Mesothelial cell of epicardium (in vitro differentiated cells): Measurements from ENCODE around the gene HDAC10. TPM values are rescaled to one million over a fixed set of nuclear protein-coding genes. Genes with fewer than 3 reads are reported as not detected.

ENCODE experiments used
- DNase-seq, 2 experiments: peaks; one replicate each; pipeline ENCODE4 v3.0.0; 2021; ENCODE audit warnings: low spot score in 2 of 2; ENCODE audit not compliant: unreplicated experiment in 2 of 2
- H3K27ac Mint-ChIP-seq: 2 replicates; pipeline ENCODE4 v1.8.0; 2021; ENCODE audit warnings: mixed read lengths
- H3K27me3 Mint-ChIP-seq: 2 replicates; pipeline ENCODE4 v1.8.0; 2021; ENCODE audit warnings: low read depth, mixed read lengths
- H3K36me3 Mint-ChIP-seq: 2 replicates; pipeline ENCODE4 v1.8.0; 2021; ENCODE audit warnings: mixed read lengths
- H3K4me1 Mint-ChIP-seq: 2 replicates; pipeline ENCODE4 v1.8.0; 2021; ENCODE audit warnings: mixed read lengths
- H3K4me3 Mint-ChIP-seq: 2 replicates; pipeline ENCODE4 v1.8.0; 2021; ENCODE audit warnings: mild to moderate bottlenecking, moderate library complexity, mixed read lengths
- H3K9me3 Mint-ChIP-seq: 2 replicates; pipeline ENCODE4 v1.8.0; 2021; ENCODE audit warnings: mixed read lengths
- total RNA-seq: library from RNA; stranded (reverse); gene quantifications from 3 replicates; pipeline ENCODE4 v1.2.1, GENCODE V29; 2021
- TF ChIP-seq, protein P1 (sequence below): fragments of 200-600 bp; sonication (generic); IDR thresholded peaks from one replicate; pipeline ENCODE4 v1.5.0; 2021; ENCODE audit warnings: antibody characterized with exemption; ENCODE audit not compliant: unreplicated experiment

The HDAC10 gene
- total RNA-seq, 1 donor from 2014 or later: 79.5 TPM

- H3K4me3 Mint-ChIP-seq: no peak overlapping the region
These were observed 17.8 kb downstream of the HDAC10 start for GRCh38 chr22:50233223-50233622.

DNA sequence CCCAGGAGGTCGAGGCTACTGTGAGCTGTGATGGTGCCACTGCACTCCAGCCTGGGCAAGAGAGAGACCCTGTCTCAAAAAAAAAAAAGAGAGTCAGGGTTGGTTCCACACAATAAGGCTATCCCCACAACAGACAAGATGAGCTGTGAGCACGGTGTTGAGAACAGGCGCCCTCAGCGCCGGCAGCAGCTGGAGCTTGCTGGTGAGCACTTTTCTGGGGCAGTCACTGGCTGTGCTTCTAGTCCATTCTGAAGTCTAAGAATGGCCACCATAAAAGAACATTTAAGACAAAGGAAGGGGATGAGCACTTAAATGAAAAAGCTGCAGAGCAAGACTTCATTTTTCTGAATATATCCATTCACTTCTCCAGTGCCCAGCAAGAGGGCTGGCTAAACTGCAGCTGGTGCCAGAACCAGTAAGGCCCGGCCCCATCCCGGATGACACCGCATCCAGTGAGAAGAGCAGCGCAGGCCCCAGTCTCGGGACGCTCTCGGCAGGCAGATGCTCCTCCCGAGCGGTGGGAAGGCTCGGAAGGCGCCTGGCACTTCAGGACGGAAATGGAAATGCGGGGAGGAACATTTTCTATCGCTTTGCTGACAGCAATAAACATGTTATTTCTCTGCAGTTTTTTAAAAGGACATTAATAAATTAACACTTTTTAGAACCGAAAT, 18.4 kb downstream of the HDAC10 start:
- H3K27me3 Mint-ChIP-seq: no peaks in the 10 kb centered on the region
- no peak overlapping the region for H3K27ac Mint-ChIP-seq
- TF ChIP-seq, protein P1, sequence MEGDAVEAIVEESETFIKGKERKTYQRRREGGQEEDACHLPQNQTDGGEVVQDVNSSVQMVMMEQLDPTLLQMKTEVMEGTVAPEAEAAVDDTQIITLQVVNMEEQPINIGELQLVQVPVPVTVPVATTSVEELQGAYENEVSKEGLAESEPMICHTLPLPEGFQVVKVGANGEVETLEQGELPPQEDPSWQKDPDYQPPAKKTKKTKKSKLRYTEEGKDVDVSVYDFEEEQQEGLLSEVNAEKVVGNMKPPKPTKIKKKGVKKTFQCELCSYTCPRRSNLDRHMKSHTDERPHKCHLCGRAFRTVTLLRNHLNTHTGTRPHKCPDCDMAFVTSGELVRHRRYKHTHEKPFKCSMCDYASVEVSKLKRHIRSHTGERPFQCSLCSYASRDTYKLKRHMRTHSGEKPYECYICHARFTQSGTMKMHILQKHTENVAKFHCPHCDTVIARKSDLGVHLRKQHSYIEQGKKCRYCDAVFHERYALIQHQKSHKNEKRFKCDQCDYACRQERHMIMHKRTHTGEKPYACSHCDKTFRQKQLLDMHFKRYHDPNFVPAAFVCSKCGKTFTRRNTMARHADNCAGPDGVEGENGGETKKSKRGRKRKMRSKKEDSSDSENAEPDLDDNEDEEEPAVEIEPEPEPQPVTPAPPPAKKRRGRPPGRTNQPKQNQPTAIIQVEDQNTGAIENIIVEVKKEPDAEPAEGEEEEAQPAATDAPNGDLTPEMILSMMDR: no peak

More at GRCh38 chr22:50233223-50233622, 17.8 kb downstream of the HDAC10 start:
- Mint-ChIP-seq H3K27ac (no peak overlapping the region), H3K36me3 (peaks cover 17% of the 10 kb centered on the region), H3K9me3 (no peaks in the 10 kb centered on the region), H3K4me1 (no peaks in the 10 kb centered on the region), H3K27me3 (no peaks in the 10 kb centered on the region)
- TF ChIP-seq, protein P1: no peak
- DNase-seq: no peak

GRCh38 chr22:50229370-50229769, 21.7 kb downstream of the HDAC10 start:
- TF ChIP-seq, protein P1: no peak
- Mint-ChIP-seq H3K36me3 (peaks cover 12% of the 10 kb centered on the region), H3K27me3 (no peaks in the 10 kb centered on the region), H3K4me1 (no peaks in the 10 kb centered on the region), H3K4me3 (no peak overlapping the region), H3K27ac (no peak overlapping the region), H3K9me3 (no peaks in the 10 kb centered on the region)
- no peak for DNase-seq

More for the DNA sequence above, 18.4 kb downstream of the HDAC10 start:
- Mint-ChIP-seq H3K9me3 (no peaks in the 10 kb centered on the region), H3K4me1 (no peaks in the 10 kb centered on the region), H3K4me3 (no peak overlapping the region), H3K36me3 (peaks cover 17% of the 10 kb centered on the region)
- DNase-seq: no peak

DNA sequence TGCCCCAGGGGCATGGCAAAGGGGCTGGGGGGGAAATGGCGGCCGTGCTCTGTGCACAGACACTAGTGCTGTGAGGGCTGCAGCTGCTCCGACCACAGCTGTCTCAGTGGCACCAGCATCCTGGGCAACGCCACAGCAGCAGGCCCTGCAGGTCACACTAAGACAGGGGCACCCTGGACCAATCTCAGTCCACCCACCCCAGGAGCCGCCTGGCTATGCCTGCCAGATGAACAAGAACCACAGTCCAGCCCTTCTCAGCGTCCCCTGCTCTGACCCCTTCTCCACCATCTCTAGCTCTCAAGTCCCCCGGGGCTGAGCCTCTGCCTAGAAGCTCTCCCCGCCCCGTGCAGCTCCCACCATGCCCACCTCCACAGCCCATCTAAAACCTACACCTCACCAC, 22.7 kb downstream of the HDAC10 start:
- Mint-ChIP-seq H3K27me3 (no peaks in the 10 kb centered on the region), H3K4me3 (no peak overlapping the region), H3K4me1 (no peaks in the 10 kb centered on the region), H3K27ac (no peak overlapping the region), H3K9me3 (no peaks in the 10 kb centered on the region), H3K36me3 (peaks cover 16% of the 10 kb centered on the region)
- TF ChIP-seq, protein P1: no peak
- DNase-seq: no peak

DNA sequence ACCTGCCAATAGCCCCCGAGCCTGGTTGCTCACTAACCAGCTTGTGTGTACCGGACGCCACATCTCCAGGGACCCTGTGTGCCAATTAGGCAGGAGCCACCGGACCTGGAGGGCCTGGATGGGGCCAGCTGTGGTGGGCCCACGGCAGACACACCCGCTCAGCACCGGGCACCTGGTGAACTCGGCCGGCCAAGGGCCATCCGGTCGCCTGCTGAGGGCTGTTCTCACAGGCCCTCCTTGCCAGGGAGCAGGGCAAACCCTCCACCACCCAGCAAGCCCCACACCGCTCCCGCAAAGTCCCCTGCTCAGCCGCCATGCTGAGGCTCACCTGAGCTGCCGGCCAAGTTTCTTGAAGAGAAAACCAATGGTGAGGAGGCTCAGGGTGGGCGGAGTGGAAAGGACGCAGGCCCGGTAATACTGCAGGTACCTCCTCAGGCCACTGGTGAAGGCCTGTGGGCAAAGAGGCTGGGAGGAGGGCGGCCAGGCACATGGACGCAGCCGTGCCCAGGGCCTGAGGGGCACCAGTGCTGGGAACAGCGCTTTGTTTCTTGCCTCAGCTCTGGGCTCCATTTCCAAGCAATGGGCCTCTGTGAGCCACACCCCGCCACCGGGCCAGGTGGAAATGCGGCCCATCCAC, 23.4 kb downstream of the HDAC10 start:
- H3K27ac Mint-ChIP-seq: no peak overlapping the region
- H3K9me3 Mint-ChIP-seq: no peaks in the 10 kb centered on the region
- H3K4me1 Mint-ChIP-seq: no peaks in the 10 kb centered on the region
- no peak overlapping the region for H3K4me3 Mint-ChIP-seq
- DNase-seq: no peak
- H3K36me3 Mint-ChIP-seq: peaks cover 21% of the 10 kb centered on the region
- TF ChIP-seq, protein P1: no peak
- H3K27me3 Mint-ChIP-seq: no peaks in the 10 kb centered on the region
